Measurements from ENCODE around the gene SLC25A39.

Gene SLC25A39

GRCh38 chr17:44360826-44361225 lies 36.2 kb upstream of the SLC25A39 start:
- Histone ChIP-seq H3K4me3 (ENCODE audit: low read length) (no peak overlapping the region), H3K36me3 (ENCODE audit: control insufficient read depth, insufficient read depth, low read length) (no peaks in the 10 kb centered on the region), H3K27ac (ENCODE audit: low read depth, low read length) (no peak overlapping the region), H3K4me1 (ENCODE audit: control insufficient read depth, insufficient read depth, low read length) (no peaks in the 10 kb centered on the region), H3K27me3 (ENCODE audit: control insufficient read depth, insufficient read depth, low read length) (peaks cover 5% of the 10 kb centered on the region), H3K9ac (ENCODE audit: low read length) (no peak overlapping the region)

DNA sequence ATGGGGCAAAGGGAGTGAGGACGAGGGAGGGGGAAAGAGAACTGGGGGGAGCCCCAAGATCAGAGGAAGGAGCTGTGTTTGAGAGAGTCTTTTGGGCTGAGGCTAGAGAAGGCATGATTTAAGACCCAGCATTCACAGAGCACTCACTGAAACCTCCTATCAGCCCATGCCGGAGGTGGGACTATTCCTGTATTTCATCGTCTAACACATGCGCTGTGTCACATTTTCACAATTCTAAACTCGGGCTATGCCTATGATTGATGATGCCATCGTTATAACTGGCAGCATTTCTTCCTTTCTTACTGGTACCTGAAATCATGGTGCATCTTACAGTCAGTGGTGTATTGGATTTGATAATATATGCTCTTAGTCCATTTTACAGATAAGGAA lies 35.5 kb upstream of the SLC25A39 start:
- H3K4me3 ChIP-seq (ENCODE audit: low read length): no peak overlapping the region
- H3K27me3 ChIP-seq (ENCODE audit: control insufficient read depth, insufficient read depth, low read length): peaks cover 5% of the 10 kb centered on the region

GRCh38 chr17:44359458-44360143 lies 35.0 kb upstream of the SLC25A39 start:
- no peak overlapping the region for H3K27ac ChIP-seq (ENCODE audit: low read depth, low read length)
- no peak overlapping the region for H3K4me3 ChIP-seq (ENCODE audit: low read length)
- no peaks in the 10 kb centered on the region for H3K36me3 ChIP-seq (ENCODE audit: control insufficient read depth, insufficient read depth, low read length)
- no peaks in the 10 kb centered on the region for H3K4me1 ChIP-seq (ENCODE audit: control insufficient read depth, insufficient read depth, low read length)
- peaks cover 5% of the 10 kb centered on the region for H3K27me3 ChIP-seq (ENCODE audit: control insufficient read depth, insufficient read depth, low read length)
- H3K9ac ChIP-seq (ENCODE audit: low read length): no peak overlapping the region

More for the DNA sequence above, 35.5 kb upstream of the SLC25A39 start:
- no peaks in the 10 kb centered on the region for H3K36me3 ChIP-seq (ENCODE audit: control insufficient read depth, insufficient read depth, low read length)
- H3K4me1 ChIP-seq (ENCODE audit: control insufficient read depth, insufficient read depth, low read length): no peaks in the 10 kb centered on the region
- no peak overlapping the region for H3K27ac ChIP-seq (ENCODE audit: low read depth, low read length)
- H3K9ac ChIP-seq (ENCODE audit: low read length): no peak overlapping the region

- no peak overlapping the region for H3K9ac ChIP-seq (ENCODE audit: low read length)
- no peaks in the 10 kb centered on the region for H3K4me1 ChIP-seq (ENCODE audit: control insufficient read depth, insufficient read depth, low read length)
- H3K36me3 ChIP-seq (ENCODE audit: control insufficient read depth, insufficient read depth, low read length): no peaks in the 10 kb centered on the region
- no peak overlapping the region for H3K27ac ChIP-seq (ENCODE audit: low read depth, low read length)
- no peak overlapping the region for H3K4me3 ChIP-seq (ENCODE audit: low read length)
- H3K27me3 ChIP-seq (ENCODE audit: control insufficient read depth, insufficient read depth, low read length): peaks cover 5% of the 10 kb centered on the region
Measured at GRCh38 chr17:44359006-44359405, 34.4 kb upstream of the SLC25A39 start.

DNA sequence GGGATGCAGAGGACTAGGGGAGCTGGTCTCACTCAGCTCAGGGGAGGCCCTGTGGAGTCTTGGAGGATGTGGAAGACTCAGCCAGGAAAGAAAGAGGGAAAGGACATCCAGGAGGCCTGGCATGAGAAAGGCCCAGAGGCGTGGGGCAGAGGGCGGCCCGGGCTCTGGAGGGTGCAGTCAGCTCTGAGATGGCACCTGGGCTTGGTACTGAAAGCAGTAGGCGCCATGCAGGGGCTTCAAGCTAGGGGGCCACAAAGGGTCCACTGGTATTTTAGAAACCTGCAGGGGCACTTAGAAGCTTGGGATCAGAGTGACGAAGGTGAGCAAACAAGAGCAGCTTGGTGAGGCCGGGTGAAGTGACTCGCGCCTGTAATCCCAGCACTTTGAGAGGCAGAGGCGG lies 33.4 kb upstream of the SLC25A39 start:
- Histone ChIP-seq H3K36me3 (ENCODE audit: control insufficient read depth, insufficient read depth, low read length) (no peaks in the 10 kb centered on the region), H3K9ac (ENCODE audit: low read length) (no peak overlapping the region), H3K27ac (ENCODE audit: low read depth, low read length) (no peak overlapping the region), H3K4me1 (ENCODE audit: control insufficient read depth, insufficient read depth, low read length) (no peaks in the 10 kb centered on the region), H3K4me3 (ENCODE audit: low read length) (no peak overlapping the region), H3K27me3 (ENCODE audit: control insufficient read depth, insufficient read depth, low read length) (peaks cover 3% of the 10 kb centered on the region)

- no peak overlapping the region for H3K4me3 ChIP-seq (ENCODE audit: low read length)
- H3K9ac ChIP-seq (ENCODE audit: low read length): no peak overlapping the region
- H3K27ac ChIP-seq (ENCODE audit: low read depth, low read length): no peak overlapping the region
- H3K27me3 ChIP-seq (ENCODE audit: control insufficient read depth, insufficient read depth, low read length): no peaks in the 10 kb centered on the region
- no peaks in the 10 kb centered on the region for H3K4me1 ChIP-seq (ENCODE audit: control insufficient read depth, insufficient read depth, low read length)
- peaks cover 8% of the 10 kb centered on the region for H3K36me3 ChIP-seq (ENCODE audit: control insufficient read depth, insufficient read depth, low read length)
Measured at GRCh38 chr17:44356241-44356640, 31.6 kb upstream of the SLC25A39 start.

- Histone ChIP-seq H3K4me1 (ENCODE audit: control insufficient read depth, insufficient read depth, low read length) (no peaks in the 10 kb centered on the region), H3K36me3 (ENCODE audit: control insufficient read depth, insufficient read depth, low read length) (peaks cover 12% of the 10 kb centered on the region), H3K27me3 (ENCODE audit: control insufficient read depth, insufficient read depth, low read length) (no peaks in the 10 kb centered on the region), H3K27ac (ENCODE audit: low read depth, low read length) (no peak overlapping the region), H3K4me3 (ENCODE audit: low read length) (no peak overlapping the region), H3K9ac (ENCODE audit: low read length) (no peak overlapping the region)
Measured at GRCh38 chr17:44355642-44356099, 31.0 kb upstream of the SLC25A39 start.

GRCh38 chr17:44354582-44355561 lies 30.2 kb upstream of the SLC25A39 start:
- Histone ChIP-seq H3K4me1 (ENCODE audit: control insufficient read depth, insufficient read depth, low read length) (no peaks in the 10 kb centered on the region), H3K4me3 (ENCODE audit: low read length) (no peak overlapping the region), H3K27me3 (ENCODE audit: control insufficient read depth, insufficient read depth, low read length) (no peaks in the 10 kb centered on the region), H3K36me3 (ENCODE audit: control insufficient read depth, insufficient read depth, low read length) (peaks cover 13% of the 10 kb centered on the region), H3K27ac (ENCODE audit: low read depth, low read length) (no peak overlapping the region), H3K9ac (ENCODE audit: low read length) (no peak overlapping the region)

- Histone ChIP-seq H3K36me3 (ENCODE audit: control insufficient read depth, insufficient read depth, low read length) (peaks cover 17% of the 10 kb centered on the region), H3K9ac (ENCODE audit: low read length) (no peak overlapping the region), H3K4me3 (ENCODE audit: low read length) (peak overlapping the region; percentile 49), H3K27ac (ENCODE audit: low read depth, low read length) (no peak overlapping the region), H3K4me1 (ENCODE audit: control insufficient read depth, insufficient read depth, low read length) (no peaks in the 10 kb centered on the region), H3K27me3 (ENCODE audit: control insufficient read depth, insufficient read depth, low read length) (no peaks in the 10 kb centered on the region)
Measured at GRCh38 chr17:44353672-44354331, 29.2 kb upstream of the SLC25A39 start.

GRCh38 chr17:44352828-44353671 lies 28.4 kb upstream of the SLC25A39 start:
- Histone ChIP-seq H3K36me3 (ENCODE audit: control insufficient read depth, insufficient read depth, low read length) (peaks cover 17% of the 10 kb centered on the region), H3K27ac (ENCODE audit: low read depth, low read length) (no peak overlapping the region), H3K4me3 (ENCODE audit: low read length) (peak overlapping the region; percentile 49), H3K27me3 (ENCODE audit: control insufficient read depth, insufficient read depth, low read length) (no peaks in the 10 kb centered on the region), H3K9ac (ENCODE audit: low read length) (no peak overlapping the region), H3K4me1 (ENCODE audit: control insufficient read depth, insufficient read depth, low read length) (no peaks in the 10 kb centered on the region)

DNA sequence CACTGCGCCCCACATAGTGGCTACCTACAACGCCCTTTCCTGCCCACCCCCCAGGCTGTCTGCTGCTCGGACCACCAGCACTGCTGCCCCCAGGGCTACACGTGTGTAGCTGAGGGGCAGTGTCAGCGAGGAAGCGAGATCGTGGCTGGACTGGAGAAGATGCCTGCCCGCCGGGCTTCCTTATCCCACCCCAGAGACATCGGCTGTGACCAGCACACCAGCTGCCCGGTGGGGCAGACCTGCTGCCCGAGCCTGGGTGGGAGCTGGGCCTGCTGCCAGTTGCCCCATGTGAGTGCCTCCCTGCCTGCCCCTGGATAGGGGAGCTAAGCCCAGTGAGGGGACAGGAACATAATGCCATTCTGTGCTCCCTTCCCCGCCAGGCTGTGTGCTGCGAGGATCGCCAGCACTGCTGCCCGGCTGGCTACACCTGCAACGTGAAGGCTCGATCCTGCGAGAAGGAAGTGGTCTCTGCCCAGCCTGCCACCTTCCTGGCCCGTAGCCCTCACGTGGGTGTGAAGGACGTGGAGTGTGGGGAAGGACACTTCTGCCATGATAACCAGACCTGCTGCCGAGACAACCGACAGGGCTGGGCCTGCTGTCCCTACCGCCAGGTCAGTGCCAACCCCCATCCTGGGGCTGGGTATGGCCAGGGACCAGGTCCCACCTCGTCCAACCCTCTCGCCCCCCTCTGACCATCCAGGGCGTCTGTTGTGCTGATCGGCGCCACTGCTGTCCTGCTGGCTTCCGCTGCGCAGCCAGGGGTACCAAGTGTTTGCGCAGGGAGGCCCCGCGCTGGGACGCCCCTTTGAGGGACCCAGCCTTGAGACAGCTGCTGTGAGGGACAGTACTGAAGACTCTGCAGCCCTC lies 27.6 kb upstream of the SLC25A39 start:
- H3K36me3 ChIP-seq (ENCODE audit: control insufficient read depth, insufficient read depth, low read length): peaks cover 17% of the 10 kb centered on the region
- no peak overlapping the region for H3K4me3 ChIP-seq (ENCODE audit: low read length)
- H3K27me3 ChIP-seq (ENCODE audit: control insufficient read depth, insufficient read depth, low read length): no peaks in the 10 kb centered on the region
- H3K27ac ChIP-seq (ENCODE audit: low read depth, low read length): no peak overlapping the region
- no peaks in the 10 kb centered on the region for H3K4me1 ChIP-seq (ENCODE audit: control insufficient read depth, insufficient read depth, low read length)
- H3K9ac ChIP-seq (ENCODE audit: low read length): no peak overlapping the region

Data from rectal smooth muscle tissue (tissue), 1 donor.